ENCODE results near the gene OR7G2.

- TF ChIP-seq, protein P1, sequence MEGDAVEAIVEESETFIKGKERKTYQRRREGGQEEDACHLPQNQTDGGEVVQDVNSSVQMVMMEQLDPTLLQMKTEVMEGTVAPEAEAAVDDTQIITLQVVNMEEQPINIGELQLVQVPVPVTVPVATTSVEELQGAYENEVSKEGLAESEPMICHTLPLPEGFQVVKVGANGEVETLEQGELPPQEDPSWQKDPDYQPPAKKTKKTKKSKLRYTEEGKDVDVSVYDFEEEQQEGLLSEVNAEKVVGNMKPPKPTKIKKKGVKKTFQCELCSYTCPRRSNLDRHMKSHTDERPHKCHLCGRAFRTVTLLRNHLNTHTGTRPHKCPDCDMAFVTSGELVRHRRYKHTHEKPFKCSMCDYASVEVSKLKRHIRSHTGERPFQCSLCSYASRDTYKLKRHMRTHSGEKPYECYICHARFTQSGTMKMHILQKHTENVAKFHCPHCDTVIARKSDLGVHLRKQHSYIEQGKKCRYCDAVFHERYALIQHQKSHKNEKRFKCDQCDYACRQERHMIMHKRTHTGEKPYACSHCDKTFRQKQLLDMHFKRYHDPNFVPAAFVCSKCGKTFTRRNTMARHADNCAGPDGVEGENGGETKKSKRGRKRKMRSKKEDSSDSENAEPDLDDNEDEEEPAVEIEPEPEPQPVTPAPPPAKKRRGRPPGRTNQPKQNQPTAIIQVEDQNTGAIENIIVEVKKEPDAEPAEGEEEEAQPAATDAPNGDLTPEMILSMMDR (IDR thresholded peaks at IDR 0.05), result no peak
- TF ChIP-seq POLR2A (IDR thresholded peaks at IDR 0.05), result no peak
Measured at GRCh38 chr19:9061879-9062278, 45.4 kb downstream of the OR7G2 start.

Measured in upper lobe of left lung (tissue), 4 donors.